Suprapubic skin (tissue), 4 donors: Measurements from ENCODE around the gene B3GALT2. TPM values are rescaled to one million over a fixed set of nuclear protein-coding genes. Genes with fewer than 3 reads are reported as not detected.

Source experiments
- DNase-seq, 2 donors: peaks; one replicate each; pipeline ENCODE4 v3.0.0-alpha.2; 2019; ENCODE audit warnings: low spot score in 2 of 2
- H3K27ac ChIP-seq: fragments of 200-600 bp; sonication (generic); one replicate; pipeline ENCODE4 v1.5.1; 2019
- H3K27me3 ChIP-seq: fragments of 200-600 bp; sonication (generic); one replicate; pipeline ENCODE4 v1.5.1; 2019
- H3K36me3 ChIP-seq: fragments of 200-600 bp; sonication (generic); one replicate; pipeline ENCODE4 v1.5.1; 2019
- H3K4me1 ChIP-seq: fragments of 200-600 bp; sonication (generic); one replicate; pipeline ENCODE4 v1.5.1; 2019
- H3K4me3 ChIP-seq: fragments of 200-600 bp; sonication (generic); one replicate; pipeline ENCODE4 v1.5.1; 2019; ENCODE audit warnings: mild to moderate bottlenecking
- H3K9me3 ChIP-seq: fragments of 200-600 bp; sonication (generic); one replicate; pipeline ENCODE4 v1.5.1; 2019
- EP300 ChIP-seq: sonication (generic); formaldehyde crosslinking; IDR thresholded peaks from one replicate; pipeline ENCODE4 v1.6.1; 2017; ENCODE audit warnings: antibody characterized with exemption
- POLR2A ChIP-seq, 2 donors: fragments of 450-650 bp; IDR thresholded peaks; one replicate each; pipeline ENCODE4 v1.6.1; 2017; ENCODE audit warnings: antibody characterized with exemption in 2 of 2, mild to moderate bottlenecking in 2 of 2, moderate library complexity in 2 of 2
- POLR2AphosphoS5 ChIP-seq, 3 donors: sonication (generic); formaldehyde crosslinking; IDR thresholded peaks; one replicate each; pipeline ENCODE4 v1.6.1; 2017; ENCODE audit warnings: antibody characterized with exemption in 3 of 3
- WGBS: methylation state at CpG from one replicate; pipeline ENCODE4 v1.1.5; 2018; 5-methylcytosine and 5-hydroxymethylcytosine counted together
- total RNA-seq, 4 donors: library from RNA; depleted of rRNA; stranded (reverse); fragments of >200 nt; gene quantifications; one replicate each; pipeline ENCODE4 v1.1.0, GENCODE V29; 2016
- TF ChIP-seq, protein P1 (sequence below), 2 donors: fragments of 200-600 bp in 1 of 2; fragments of 450-650 bp in 1 of 2; sonication (generic) in 1 of 2; IDR thresholded peaks; one replicate each; pipeline ENCODE4 v1.5.1; 2016 to 2019; ENCODE audit warnings: antibody characterized with exemption in 2 of 2, mild to moderate bottlenecking in 1 of 2, moderate library complexity in 1 of 2

B3GALT2 gene
- total RNA-seq, 4 donors from 2014 or later, result 0.34 TPM; not detected in 3

DNA sequence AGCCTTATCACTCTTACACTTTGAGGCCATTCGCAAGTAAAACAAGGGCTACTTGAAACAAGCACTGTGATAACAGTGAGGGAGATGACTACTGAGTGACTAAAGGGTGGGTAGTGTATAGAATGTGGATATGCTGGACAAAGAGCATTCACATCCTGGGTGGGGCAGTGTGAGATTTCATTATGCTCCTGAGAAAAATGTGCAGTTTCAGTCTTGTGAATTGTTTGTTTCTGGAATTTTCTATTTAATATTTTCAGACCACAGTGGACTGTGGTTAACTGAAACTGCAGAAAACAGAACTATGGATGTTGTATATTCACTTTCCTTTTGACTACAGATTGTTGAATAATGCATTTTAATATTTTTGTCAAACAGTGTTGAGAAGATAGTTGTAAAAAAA is 25.1 kb upstream of the B3GALT2 start:
- no peak overlapping the region for H3K27ac ChIP-seq
- WGBS, result 100% methylated on average over 1 of the region's 1 CpG
- H3K27me3 ChIP-seq, result no peaks in the 10 kb centered on the region
- H3K9me3 ChIP-seq, result no peaks in the 10 kb centered on the region
- TF ChIP-seq POLR2AphosphoS5 (IDR thresholded peaks at IDR 0.05) (no peak), EP300 (no peak), POLR2A (IDR thresholded peaks at IDR 0.05) (no peak)
- TF ChIP-seq, protein P1, sequence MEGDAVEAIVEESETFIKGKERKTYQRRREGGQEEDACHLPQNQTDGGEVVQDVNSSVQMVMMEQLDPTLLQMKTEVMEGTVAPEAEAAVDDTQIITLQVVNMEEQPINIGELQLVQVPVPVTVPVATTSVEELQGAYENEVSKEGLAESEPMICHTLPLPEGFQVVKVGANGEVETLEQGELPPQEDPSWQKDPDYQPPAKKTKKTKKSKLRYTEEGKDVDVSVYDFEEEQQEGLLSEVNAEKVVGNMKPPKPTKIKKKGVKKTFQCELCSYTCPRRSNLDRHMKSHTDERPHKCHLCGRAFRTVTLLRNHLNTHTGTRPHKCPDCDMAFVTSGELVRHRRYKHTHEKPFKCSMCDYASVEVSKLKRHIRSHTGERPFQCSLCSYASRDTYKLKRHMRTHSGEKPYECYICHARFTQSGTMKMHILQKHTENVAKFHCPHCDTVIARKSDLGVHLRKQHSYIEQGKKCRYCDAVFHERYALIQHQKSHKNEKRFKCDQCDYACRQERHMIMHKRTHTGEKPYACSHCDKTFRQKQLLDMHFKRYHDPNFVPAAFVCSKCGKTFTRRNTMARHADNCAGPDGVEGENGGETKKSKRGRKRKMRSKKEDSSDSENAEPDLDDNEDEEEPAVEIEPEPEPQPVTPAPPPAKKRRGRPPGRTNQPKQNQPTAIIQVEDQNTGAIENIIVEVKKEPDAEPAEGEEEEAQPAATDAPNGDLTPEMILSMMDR (IDR thresholded peaks at IDR 0.05), result no peak
- DNase-seq, result no peak
- H3K36me3 ChIP-seq, result peaks cover 34% of the 10 kb centered on the region
- H3K4me3 ChIP-seq, result no peak overlapping the region
- H3K4me1 ChIP-seq, result no peaks in the 10 kb centered on the region

DNA sequence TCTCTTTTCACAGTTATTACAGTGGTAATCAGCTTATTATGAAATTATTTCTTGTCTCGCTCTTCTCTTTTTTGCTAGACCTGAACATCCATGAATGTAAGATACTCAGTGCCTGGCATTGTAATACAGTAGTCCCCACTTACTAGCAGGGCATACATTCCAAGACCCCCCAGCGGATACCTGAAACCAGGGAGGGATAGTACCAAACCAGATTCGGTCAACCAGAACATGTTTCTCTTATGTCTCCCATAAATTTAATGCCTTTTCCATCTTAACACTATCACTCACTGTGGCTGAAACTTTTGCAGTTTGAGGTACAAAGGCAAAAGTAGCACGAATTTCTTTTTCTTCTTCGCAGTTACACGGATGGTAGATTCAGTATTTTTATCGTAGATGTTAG is 24.6 kb upstream of the B3GALT2 start:
- Histone ChIP-seq H3K4me3 (no peak overlapping the region), H3K27ac (no peak overlapping the region), H3K9me3 (no peaks in the 10 kb centered on the region), H3K4me1 (no peaks in the 10 kb centered on the region), H3K27me3 (no peaks in the 10 kb centered on the region), H3K36me3 (peaks cover 37% of the 10 kb centered on the region)
- 97% methylated on average over 7 of the region's 7 CpGs for WGBS
- TF ChIP-seq POLR2AphosphoS5 (IDR thresholded peaks at IDR 0.05), result no peak
- no peak for DNase-seq

DNA sequence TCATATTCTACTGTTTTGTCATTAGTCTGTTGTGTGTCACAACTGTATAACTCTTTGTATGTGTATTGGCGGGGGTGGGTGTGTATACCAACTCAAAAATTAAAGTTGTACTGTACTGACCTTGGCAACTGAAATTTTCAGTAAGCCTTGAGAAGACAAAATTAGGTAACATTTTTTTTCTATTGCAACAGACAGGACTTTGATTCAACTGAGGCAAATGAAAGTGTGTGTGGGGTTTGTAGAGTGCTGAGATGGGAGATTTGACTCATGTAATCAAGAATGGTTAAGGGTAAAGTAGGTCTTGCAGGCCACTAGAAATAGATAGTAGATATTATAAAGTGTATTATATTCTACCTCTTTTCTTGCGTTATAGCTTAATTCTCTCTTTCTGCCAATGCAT is 14.6 kb upstream of the B3GALT2 start:
- TF ChIP-seq EP300 (no peak), POLR2AphosphoS5 (IDR thresholded peaks at IDR 0.05) (no peak), POLR2A (IDR thresholded peaks at IDR 0.05) (no peak)
- TF ChIP-seq, protein P1 (IDR thresholded peaks at IDR 0.05), result no peak
- H3K36me3 ChIP-seq, result peaks cover 9% of the 10 kb centered on the region
- H3K27me3 ChIP-seq, result no peaks in the 10 kb centered on the region
- WGBS, result 96% methylated on average over 2 of the region's 2 CpGs
- no peak overlapping the region for H3K4me3 ChIP-seq
- no peak overlapping the region for H3K27ac ChIP-seq
- no peaks in the 10 kb centered on the region for H3K4me1 ChIP-seq
- no peak for DNase-seq
- no peaks in the 10 kb centered on the region for H3K9me3 ChIP-seq

DNA sequence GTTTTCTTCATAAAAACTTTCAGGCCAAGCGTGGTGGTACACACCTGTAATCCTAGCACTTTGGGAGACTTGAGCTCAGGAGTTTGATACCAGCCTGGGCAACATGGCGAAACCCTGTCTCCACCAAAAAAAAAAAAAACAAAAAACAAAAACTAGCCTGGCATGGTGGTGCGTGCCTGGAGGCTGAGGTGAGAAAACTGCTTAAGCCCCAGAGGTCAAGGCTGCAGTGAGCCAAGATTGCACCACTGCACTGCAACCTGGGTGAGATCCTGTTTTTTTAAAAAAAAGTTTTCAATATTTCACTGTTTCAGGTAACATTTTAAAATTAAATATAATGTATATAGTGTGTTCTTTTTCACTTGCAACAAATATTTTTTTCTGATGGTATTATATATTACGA is 13.5 kb upstream of the B3GALT2 start:
- Histone ChIP-seq H3K27me3 (no peaks in the 10 kb centered on the region), H3K27ac (no peak overlapping the region), H3K4me1 (no peaks in the 10 kb centered on the region), H3K4me3 (no peak overlapping the region), H3K9me3 (no peaks in the 10 kb centered on the region), H3K36me3 (peaks cover under 1% of the 10 kb centered on the region)
- TF ChIP-seq, protein P1 (IDR thresholded peaks at IDR 0.05), result no peak
- TF ChIP-seq POLR2A (IDR thresholded peaks at IDR 0.05) (no peak), POLR2AphosphoS5 (IDR thresholded peaks at IDR 0.05) (no peak), EP300 (no peak)
- DNase-seq, result no peak
- 95% methylated on average over 4 of the region's 4 CpGs for WGBS

DNA sequence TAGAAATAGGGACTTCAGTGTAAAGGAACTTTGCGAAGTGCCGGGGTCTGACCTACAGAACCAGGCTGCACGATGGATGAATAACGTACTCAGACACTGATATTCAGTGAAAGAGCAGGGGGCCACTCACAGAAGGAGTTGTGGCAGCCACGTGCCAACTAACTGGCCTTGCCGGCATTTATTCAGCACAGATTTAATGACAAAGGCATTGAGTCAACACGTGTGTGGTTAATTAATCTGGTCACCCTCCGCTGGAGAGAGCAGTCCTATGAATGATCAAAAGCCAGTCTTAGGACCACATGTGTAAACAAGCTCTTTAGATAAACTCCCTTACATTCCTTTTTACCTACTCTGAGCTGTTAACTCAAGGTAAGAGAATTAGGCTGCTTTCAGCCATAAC is 6.2 kb upstream of the B3GALT2 start:
- no peak for DNase-seq
- Histone ChIP-seq H3K27ac (no peak overlapping the region), H3K4me1 (peaks cover 4% of the 10 kb centered on the region), H3K36me3 (peaks cover 5% of the 10 kb centered on the region), H3K9me3 (no peaks in the 10 kb centered on the region), H3K27me3 (no peaks in the 10 kb centered on the region), H3K4me3 (no peak overlapping the region)
- WGBS, result 97% methylated on average over 8 of the region's 8 CpGs
- TF ChIP-seq POLR2A (IDR thresholded peaks at IDR 0.05) (no peak), EP300 (no peak), POLR2AphosphoS5 (IDR thresholded peaks at IDR 0.05) (no peak)
- TF ChIP-seq, protein P1 (IDR thresholded peaks at IDR 0.05), result no peak

DNA sequence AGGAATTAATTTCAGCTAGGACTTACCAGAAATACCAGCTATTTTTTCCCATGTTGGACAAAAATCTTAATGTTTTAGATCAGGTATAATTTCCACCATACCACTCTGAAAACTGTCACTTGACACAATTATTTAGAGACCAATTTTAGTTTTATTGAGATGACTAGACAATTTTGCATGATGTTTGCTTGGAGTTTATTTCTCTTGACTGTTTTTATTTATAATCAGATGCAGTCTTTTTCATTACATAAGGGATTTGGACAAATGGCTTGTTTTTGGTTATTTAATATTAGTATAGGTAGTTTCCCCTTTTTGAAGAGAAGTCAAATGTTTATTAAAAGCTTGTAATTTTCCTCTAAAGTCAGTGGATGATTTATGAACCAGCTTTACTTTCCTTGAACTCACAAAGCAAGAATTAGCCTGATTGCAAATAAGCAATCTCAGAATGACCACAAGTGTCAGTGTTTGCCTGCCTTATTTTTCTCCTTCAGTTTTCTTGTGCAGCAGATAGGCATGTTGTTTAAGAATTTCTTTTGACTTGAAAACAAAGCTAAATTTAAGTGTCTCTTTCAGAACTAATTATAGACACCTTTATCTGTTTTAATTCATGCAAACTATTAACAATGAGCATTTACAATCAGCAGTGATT is 3.8 kb upstream of the B3GALT2 start:
- Histone ChIP-seq H3K4me3 (no peak overlapping the region), H3K9me3 (no peaks in the 10 kb centered on the region), H3K27ac (no peak overlapping the region), H3K27me3 (no peaks in the 10 kb centered on the region), H3K36me3 (peaks cover 5% of the 10 kb centered on the region), H3K4me1 (peaks cover 21% of the 10 kb centered on the region)
- DNase-seq, result no peak
- TF ChIP-seq, protein P1 (IDR thresholded peaks at IDR 0.05), result no peak
- TF ChIP-seq POLR2A (IDR thresholded peaks at IDR 0.05) (no peak), EP300 (no peak), POLR2AphosphoS5 (IDR thresholded peaks at IDR 0.05) (no peak)
